NB4 (cell line): Measurements from ENCODE around the gene FAM186B.

Experiments used
- DNase-seq: peaks from one replicate; pipeline ENCODE4 v3.0.0; 2010; ENCODE audit warnings: low read depth
- H3K4me3 ChIP-seq: one replicate; pipeline ENCODE4 v1.5.1; 2011; ENCODE audit warnings: mild to moderate bottlenecking, low read depth, low read length, moderate library complexity
- CTCF ChIP-seq: IDR thresholded peaks from one replicate; pipeline ENCODE4 v1.5.1; 2012; ENCODE audit warnings: low read depth, low read length
- MAX ChIP-seq: IDR thresholded peaks from 2 replicates; pipeline ENCODE4 v1.6.1; 2011; ENCODE audit warnings: low read depth, low read length
- MYC ChIP-seq: IDR thresholded peaks from 2 replicates; pipeline ENCODE4 v1.6.1; 2011; ENCODE audit warnings: low read depth, low read length
- POLR2A ChIP-seq: IDR thresholded peaks from 2 replicates; pipeline ENCODE4 v1.6.1; 2011; ENCODE audit warnings: mild to moderate bottlenecking; ENCODE audit not compliant: insufficient read length; ENCODE audit errors: extremely low read depth

FAM186B gene

GRCh38 chr12:49548481-49548821 is 57.0 kb downstream of the FAM186B start:
- no peak for TF ChIP-seq CTCF
- TF ChIP-seq MYC: no peak
- no peak for TF ChIP-seq POLR2A
- no peak for TF ChIP-seq MAX
- H3K4me3 ChIP-seq: no peak overlapping the region
- no peak for DNase-seq

GRCh38 chr12:49547090-49547690 is 58.2 kb downstream of the FAM186B start:
- DNase-seq: no peak
- TF ChIP-seq MAX (no peak), CTCF (no peak), MYC (no peak), POLR2A (no peak)
- no peak overlapping the region for H3K4me3 ChIP-seq

- no peak for DNase-seq
- TF ChIP-seq POLR2A (no peak), CTCF (no peak), MYC (no peak), MAX (no peak)
- H3K4me3 ChIP-seq: no peak overlapping the region
These were observed 59.0 kb downstream of the FAM186B start for GRCh38 chr12:49546481-49546880.

- no peak for DNase-seq
These were observed 59.6 kb downstream of the FAM186B start for GRCh38 chr12:49545815-49546214.

GRCh38 chr12:49543914-49544815 is 61.3 kb downstream of the FAM186B start:
- no peak for DNase-seq
- H3K4me3 ChIP-seq: no peak overlapping the region
- no peak for TF ChIP-seq CTCF
- TF ChIP-seq POLR2A: no peak
- no peak for TF ChIP-seq MAX
- no peak for TF ChIP-seq MYC

More at GRCh38 chr12:49545815-49546214, 59.6 kb downstream of the FAM186B start:
- H3K4me3 ChIP-seq: no peak overlapping the region
- TF ChIP-seq CTCF (no peak), MAX (no peak), POLR2A (no peak), MYC (no peak)
